DND-41 (cell line): ENCODE results near the gene SLC4A11.

Experiments used
- EZH2 ChIP-seq: IDR thresholded peaks from 3 replicates; pipeline ENCODE4 v1.6.1; 2012; ENCODE audit warnings: borderline replicate concordance, low read depth, mild to moderate bottlenecking, moderate library complexity, low read length, inconsistent platforms; ENCODE audit not compliant: severe bottlenecking
- TF ChIP-seq, protein P1 (sequence below): IDR thresholded peaks from 2 replicates; pipeline ENCODE4 v1.5.1; 2012; ENCODE audit warnings: borderline replicate concordance, low read length, moderate library complexity, mild to moderate bottlenecking; ENCODE audit not compliant: poor library complexity, severe bottlenecking; ENCODE audit errors: extremely low read depth

GRCh38 chr20:3229798-3230197 is 9.2 kb downstream of the SLC4A11 start:
- TF ChIP-seq, protein P1, sequence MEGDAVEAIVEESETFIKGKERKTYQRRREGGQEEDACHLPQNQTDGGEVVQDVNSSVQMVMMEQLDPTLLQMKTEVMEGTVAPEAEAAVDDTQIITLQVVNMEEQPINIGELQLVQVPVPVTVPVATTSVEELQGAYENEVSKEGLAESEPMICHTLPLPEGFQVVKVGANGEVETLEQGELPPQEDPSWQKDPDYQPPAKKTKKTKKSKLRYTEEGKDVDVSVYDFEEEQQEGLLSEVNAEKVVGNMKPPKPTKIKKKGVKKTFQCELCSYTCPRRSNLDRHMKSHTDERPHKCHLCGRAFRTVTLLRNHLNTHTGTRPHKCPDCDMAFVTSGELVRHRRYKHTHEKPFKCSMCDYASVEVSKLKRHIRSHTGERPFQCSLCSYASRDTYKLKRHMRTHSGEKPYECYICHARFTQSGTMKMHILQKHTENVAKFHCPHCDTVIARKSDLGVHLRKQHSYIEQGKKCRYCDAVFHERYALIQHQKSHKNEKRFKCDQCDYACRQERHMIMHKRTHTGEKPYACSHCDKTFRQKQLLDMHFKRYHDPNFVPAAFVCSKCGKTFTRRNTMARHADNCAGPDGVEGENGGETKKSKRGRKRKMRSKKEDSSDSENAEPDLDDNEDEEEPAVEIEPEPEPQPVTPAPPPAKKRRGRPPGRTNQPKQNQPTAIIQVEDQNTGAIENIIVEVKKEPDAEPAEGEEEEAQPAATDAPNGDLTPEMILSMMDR, result no peak
- no peak for TF ChIP-seq EZH2
